GM23338 (cell line): ENCODE measurements around the gene MAN1A2. TPM values are rescaled to one million over a fixed set of nuclear protein-coding genes. Genes with fewer than 3 reads are reported as not detected.
"Not testable (repeated sequence)": the region's sequence is repeated elsewhere in the genome, so short reads cannot be mapped to it uniquely, and the experiment has no call there.

Experiments used
- ATAC-seq: fragments of 200-7000 bp; cut with Tn5 transposase; 3 replicates; pipeline ENCODE4 v1.9.1; 2020
- DNase-seq: peaks from one replicate; pipeline ENCODE4 v3.0.0-alpha.2; 2015; ENCODE audit warnings: low spot score
- H2AFZ ChIP-seq: fragments of 200-600 bp; sonication (generic); 2 replicates; pipeline ENCODE4 v1.8.0; 2016; ENCODE audit warnings: antibody characterized with exemption, mild to moderate bottlenecking, moderate library complexity
- H3F3A ChIP-seq: fragments of 200-600 bp; sonication (generic); replicated peaks from 2 replicates; pipeline ENCODE4 v1.8.0; 2017; ENCODE audit warnings: antibody characterized with exemption, mixed run types, low read depth
- H3K27ac ChIP-seq: fragments of 200-600 bp; sonication (generic); 2 replicates; pipeline ENCODE4 v1.6.1; 2016; ENCODE audit warnings: low read depth
- H3K27me3 ChIP-seq: fragments of 200-600 bp; sonication (generic); 2 replicates; pipeline ENCODE4 v1.8.0; 2016; ENCODE audit warnings: mild to moderate bottlenecking, mixed run types, moderate library complexity; ENCODE audit not compliant: insufficient read depth
- H3K36me3 ChIP-seq: fragments of 200-600 bp; sonication (generic); 2 replicates; pipeline ENCODE4 v1.8.0; 2016; ENCODE audit warnings: mild to moderate bottlenecking; ENCODE audit not compliant: insufficient read depth
- H3K4me1 ChIP-seq: fragments of 200-600 bp; sonication (generic); 2 replicates; pipeline ENCODE4 v1.8.0; 2016; ENCODE audit warnings: mild to moderate bottlenecking, moderate library complexity; ENCODE audit not compliant: insufficient read depth
- H3K4me2 ChIP-seq: fragments of 200-600 bp; sonication (generic); 2 replicates; pipeline ENCODE4 v1.7.1; 2017; ENCODE audit warnings: mixed run types
- H3K4me3 ChIP-seq: fragments of 200-600 bp; sonication (generic); 2 replicates; pipeline ENCODE4 v1.6.1; 2016; ENCODE audit warnings: mixed run types
- H3K79me2 ChIP-seq: fragments of 200-600 bp; sonication (generic); replicated peaks from 2 replicates; pipeline ENCODE4 v1.8.0; 2017; ENCODE audit warnings: mild to moderate bottlenecking; ENCODE audit not compliant: insufficient read depth
- H3K9me2 ChIP-seq: fragments of 200-600 bp; sonication (generic); 2 replicates; pipeline ENCODE4 v1.8.0; 2017; ENCODE audit not compliant: insufficient read depth
- H4K20me1 ChIP-seq: fragments of 200-600 bp; sonication (generic); replicated peaks from 2 replicates; pipeline ENCODE4 v1.8.0; 2017; ENCODE audit warnings: mild to moderate bottlenecking; ENCODE audit not compliant: insufficient read depth
- H3K27ac Mint-ChIP-seq: 2 replicates; pipeline ENCODE4 v1.8.0; 2020; ENCODE audit warnings: inconsistent platforms, mild to moderate bottlenecking, moderate library complexity, mixed read lengths
- H3K27me3 Mint-ChIP-seq: 3 replicates; pipeline ENCODE4 v1.8.0; 2022; ENCODE audit warnings: low read depth, mild to moderate bottlenecking, moderate library complexity, mixed read lengths, inconsistent platforms; ENCODE audit not compliant: insufficient read depth, poor library complexity
- H3K36me3 Mint-ChIP-seq: 3 replicates; pipeline ENCODE4 v1.8.0; 2021; ENCODE audit warnings: low read depth, mild to moderate bottlenecking, inconsistent platforms, moderate library complexity, mixed read lengths
- H3K4me1 Mint-ChIP-seq: 3 replicates; pipeline ENCODE4 v1.8.0; 2020; ENCODE audit warnings: mild to moderate bottlenecking, inconsistent platforms, mixed read lengths
- H3K4me3 Mint-ChIP-seq: 3 replicates; pipeline ENCODE4 v1.8.0; 2021; ENCODE audit warnings: moderate library complexity, mild to moderate bottlenecking, inconsistent platforms, mixed read lengths
- H3K9me3 Mint-ChIP-seq: 3 replicates; pipeline ENCODE4 v1.8.0; 2020; ENCODE audit warnings: moderate library complexity, mild to moderate bottlenecking, inconsistent platforms, mixed read lengths
- CREB1 ChIP-seq: fragments of 250-450 bp; sonication (Bioruptor Pico); IDR thresholded peaks from 2 replicates; pipeline ENCODE4 v1.5.0; 2020; ENCODE audit warnings: low read depth, mild to moderate bottlenecking, moderate library complexity
- EZH2 ChIP-seq: fragments of 200-600 bp; sonication (generic); IDR thresholded peaks from one replicate; pipeline ENCODE4 v1.8.0; 2017; ENCODE audit warnings: antibody characterized with exemption, mild to moderate bottlenecking, low read depth; ENCODE audit not compliant: unreplicated experiment
- EZH2phosphoT487 ChIP-seq: fragments of 200-600 bp; sonication (generic); IDR thresholded peaks from one replicate; pipeline ENCODE4 v1.8.1; 2018; ENCODE audit warnings: antibody characterized with exemption; ENCODE audit not compliant: unreplicated experiment
- JUNB ChIP-seq: IDR thresholded peaks from one replicate; pipeline ENCODE4 v1.6.1; 2016; ENCODE audit warnings: antibody characterized with exemption; ENCODE audit not compliant: unreplicated experiment
- NANOG ChIP-seq: IDR thresholded peaks from 2 replicates; pipeline ENCODE4 v1.6.1; 2016; ENCODE audit warnings: antibody characterized with exemption, borderline replicate concordance
- POLR2AphosphoS5 ChIP-seq: IDR thresholded peaks from 2 replicates; pipeline ENCODE4 v1.6.1; 2016; ENCODE audit warnings: antibody characterized with exemption, low read depth
- STAT1 ChIP-seq: IDR thresholded peaks from one replicate; pipeline ENCODE4 v1.6.1; 2016; ENCODE audit warnings: antibody characterized with exemption; ENCODE audit not compliant: unreplicated experiment
- ZNF114 ChIP-seq: fragments of 250-450 bp; sonication (Bioruptor Pico); IDR thresholded peaks from 2 replicates; pipeline ENCODE4 v1.5.0; 2020; ENCODE audit warnings: mild to moderate bottlenecking, moderate library complexity
- ZNF331 ChIP-seq: fragments of 250-450 bp; sonication (Bioruptor Pico); IDR thresholded peaks from 2 replicates; pipeline ENCODE4 v1.5.0; 2020; ENCODE audit warnings: low read depth, mild to moderate bottlenecking, moderate library complexity
- ZNF462 ChIP-seq: fragments of 250-450 bp; sonication (Bioruptor Pico); IDR thresholded peaks from 2 replicates; pipeline ENCODE4 v1.5.0; 2020; ENCODE audit warnings: mild to moderate bottlenecking, moderate library complexity
- polyA plus RNA-seq: library from polyadenylated mRNA; unstranded; fragments of >200 nt; fragmentation: Nextera tagmentation; extraction: Ambion mirVana; gene quantifications from 2 replicates; pipeline ENCODE4 v1.2.1, GENCODE V29; 2016
- total RNA-seq: library from RNA; depleted of rRNA; stranded (reverse); fragments of >200 nt; shearing (Covaris generic); gene quantifications from 2 replicates; pipeline ENCODE4 v1.2.3, GENCODE V29; 2014
- TF ChIP-seq, protein P1 (sequence below), 2 experiments: fragments of 200-600 bp in 1 of 2; sonication (generic) in 1 of 2; conservative IDR thresholded peaks; 2 replicates each; pipeline versions ENCODE4 v1.5.1 to v1.6.1; 2016 to 2017; ENCODE audit warnings: antibody characterized with exemption in 2 of 2, low read depth in 2 of 2, mild to moderate bottlenecking in 2 of 2, moderate library complexity in 1 of 2
- TF ChIP-seq, protein P2 (sequence below): IDR thresholded peaks from 2 replicates; pipeline ENCODE4 v1.6.1; 2016; ENCODE audit warnings: antibody characterized with exemption

MAN1A2 gene
- total and polyA plus RNA-seq, 2 experiments from 2014 or later, result 18.6 to 22.2 TPM

- H3K4me1 ChIP-seq, result no peaks in the 10 kb centered on the region
- Mint-ChIP-seq H3K4me1 (no peaks in the 10 kb centered on the region), H3K36me3 (peaks cover 23% of the 10 kb centered on the region), H3K27ac (no peak overlapping the region), H3K4me3 (no peak overlapping the region), H3K27me3 (no peaks in the 10 kb centered on the region), H3K9me3 (peaks cover 6% of the 10 kb centered on the region; the same call in 1 of the 3 replicates)
- no peak for DNase-seq
- ATAC-seq, result no peak
- H3K27me3 ChIP-seq, result no peaks in the 10 kb centered on the region
- no peaks in the 10 kb centered on the region for H3F3A ChIP-seq
- H3K27ac ChIP-seq, result no peak overlapping the region
- no peaks in the 10 kb centered on the region for H3K36me3 ChIP-seq
- no peak for TF ChIP-seq STAT1
- no peak for TF ChIP-seq ZNF462
- TF ChIP-seq POLR2AphosphoS5, result no peak
- TF ChIP-seq EZH2phosphoT487, result no peak
- TF ChIP-seq NANOG, result no peak
- no peak for TF ChIP-seq EZH2
- TF ChIP-seq, protein P1, sequence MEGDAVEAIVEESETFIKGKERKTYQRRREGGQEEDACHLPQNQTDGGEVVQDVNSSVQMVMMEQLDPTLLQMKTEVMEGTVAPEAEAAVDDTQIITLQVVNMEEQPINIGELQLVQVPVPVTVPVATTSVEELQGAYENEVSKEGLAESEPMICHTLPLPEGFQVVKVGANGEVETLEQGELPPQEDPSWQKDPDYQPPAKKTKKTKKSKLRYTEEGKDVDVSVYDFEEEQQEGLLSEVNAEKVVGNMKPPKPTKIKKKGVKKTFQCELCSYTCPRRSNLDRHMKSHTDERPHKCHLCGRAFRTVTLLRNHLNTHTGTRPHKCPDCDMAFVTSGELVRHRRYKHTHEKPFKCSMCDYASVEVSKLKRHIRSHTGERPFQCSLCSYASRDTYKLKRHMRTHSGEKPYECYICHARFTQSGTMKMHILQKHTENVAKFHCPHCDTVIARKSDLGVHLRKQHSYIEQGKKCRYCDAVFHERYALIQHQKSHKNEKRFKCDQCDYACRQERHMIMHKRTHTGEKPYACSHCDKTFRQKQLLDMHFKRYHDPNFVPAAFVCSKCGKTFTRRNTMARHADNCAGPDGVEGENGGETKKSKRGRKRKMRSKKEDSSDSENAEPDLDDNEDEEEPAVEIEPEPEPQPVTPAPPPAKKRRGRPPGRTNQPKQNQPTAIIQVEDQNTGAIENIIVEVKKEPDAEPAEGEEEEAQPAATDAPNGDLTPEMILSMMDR (conservative IDR thresholded peaks at IDR 0.05; ENCODE audit: low read depth in 2 of 2), result no peak
- TF ChIP-seq CREB1 (CRISPR knock-in tag), result no peak
- TF ChIP-seq ZNF114 (CRISPR knock-in tag), result no peak
- TF ChIP-seq, protein P2, sequence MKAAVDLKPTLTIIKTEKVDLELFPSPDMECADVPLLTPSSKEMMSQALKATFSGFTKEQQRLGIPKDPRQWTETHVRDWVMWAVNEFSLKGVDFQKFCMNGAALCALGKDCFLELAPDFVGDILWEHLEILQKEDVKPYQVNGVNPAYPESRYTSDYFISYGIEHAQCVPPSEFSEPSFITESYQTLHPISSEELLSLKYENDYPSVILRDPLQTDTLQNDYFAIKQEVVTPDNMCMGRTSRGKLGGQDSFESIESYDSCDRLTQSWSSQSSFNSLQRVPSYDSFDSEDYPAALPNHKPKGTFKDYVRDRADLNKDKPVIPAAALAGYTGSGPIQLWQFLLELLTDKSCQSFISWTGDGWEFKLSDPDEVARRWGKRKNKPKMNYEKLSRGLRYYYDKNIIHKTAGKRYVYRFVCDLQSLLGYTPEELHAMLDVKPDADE, result no peak
- no peak for TF ChIP-seq ZNF331 (CRISPR knock-in tag)
- no peak for TF ChIP-seq JUNB
- no peaks in the 10 kb centered on the region for H3K79me2 ChIP-seq
- H3K9me2 ChIP-seq, result no peaks in the 10 kb centered on the region
- H3K4me2 ChIP-seq, result no peak overlapping the region
- no peak overlapping the region for H2AFZ ChIP-seq
- no peaks in the 10 kb centered on the region for H4K20me1 ChIP-seq
- no peak overlapping the region for H3K4me3 ChIP-seq
Measured at GRCh38 chr1:117453958-117454357, 86.7 kb downstream of the MAN1A2 start.

GRCh38 chr1:117458410-117458809 lies 91.2 kb downstream of the MAN1A2 start:
- H3K4me1 Mint-ChIP-seq, H3K9me3 Mint-ChIP-seq, H3K4me1 ChIP-seq, H3K79me2 ChIP-seq, H3K27ac ChIP-seq, H3F3A ChIP-seq, H3K4me3 ChIP-seq, H3K27ac Mint-ChIP-seq, H3K36me3 ChIP-seq, H4K20me1 ChIP-seq, H3K4me3 Mint-ChIP-seq, ATAC-seq, DNase-seq, H3K9me2 ChIP-seq, H2AFZ ChIP-seq, H3K27me3 ChIP-seq, H3K4me2 ChIP-seq, H3K27me3 Mint-ChIP-seq, H3K36me3 Mint-ChIP-seq: not testable (repeated sequence)
